GM21619 (cell line): ENCODE measurements around the gene ZNF385C.
"Not testable (repeated sequence)": the region's sequence is repeated elsewhere in the genome, so short reads cannot be mapped to it uniquely, and the experiment has no call there.

Experiments used
- ATAC-seq: cut with Tn5 transposase; IDR thresholded peaks from one replicate; pipeline ENCODE4 v1.9.1; 2021; ENCODE audit not compliant: unreplicated experiment

The ZNF385C gene, protein sequence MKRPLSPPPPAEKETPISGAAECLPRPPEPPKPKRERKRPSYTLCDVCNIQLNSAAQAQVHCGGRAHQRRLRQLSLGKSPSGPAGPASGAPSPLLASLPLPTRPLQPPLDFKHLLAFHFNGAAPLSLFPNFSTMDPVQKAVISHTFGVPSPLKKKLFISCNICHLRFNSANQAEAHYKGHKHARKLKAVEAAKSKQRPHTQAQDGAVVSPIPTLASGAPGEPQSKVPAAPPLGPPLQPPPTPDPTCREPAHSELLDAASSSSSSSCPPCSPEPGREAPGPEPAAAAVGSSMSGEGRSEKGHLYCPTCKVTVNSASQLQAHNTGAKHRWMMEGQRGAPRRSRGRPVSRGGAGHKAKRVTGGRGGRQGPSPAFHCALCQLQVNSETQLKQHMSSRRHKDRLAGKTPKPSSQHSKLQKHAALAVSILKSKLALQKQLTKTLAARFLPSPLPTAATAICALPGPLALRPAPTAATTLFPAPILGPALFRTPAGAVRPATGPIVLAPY

DNA sequence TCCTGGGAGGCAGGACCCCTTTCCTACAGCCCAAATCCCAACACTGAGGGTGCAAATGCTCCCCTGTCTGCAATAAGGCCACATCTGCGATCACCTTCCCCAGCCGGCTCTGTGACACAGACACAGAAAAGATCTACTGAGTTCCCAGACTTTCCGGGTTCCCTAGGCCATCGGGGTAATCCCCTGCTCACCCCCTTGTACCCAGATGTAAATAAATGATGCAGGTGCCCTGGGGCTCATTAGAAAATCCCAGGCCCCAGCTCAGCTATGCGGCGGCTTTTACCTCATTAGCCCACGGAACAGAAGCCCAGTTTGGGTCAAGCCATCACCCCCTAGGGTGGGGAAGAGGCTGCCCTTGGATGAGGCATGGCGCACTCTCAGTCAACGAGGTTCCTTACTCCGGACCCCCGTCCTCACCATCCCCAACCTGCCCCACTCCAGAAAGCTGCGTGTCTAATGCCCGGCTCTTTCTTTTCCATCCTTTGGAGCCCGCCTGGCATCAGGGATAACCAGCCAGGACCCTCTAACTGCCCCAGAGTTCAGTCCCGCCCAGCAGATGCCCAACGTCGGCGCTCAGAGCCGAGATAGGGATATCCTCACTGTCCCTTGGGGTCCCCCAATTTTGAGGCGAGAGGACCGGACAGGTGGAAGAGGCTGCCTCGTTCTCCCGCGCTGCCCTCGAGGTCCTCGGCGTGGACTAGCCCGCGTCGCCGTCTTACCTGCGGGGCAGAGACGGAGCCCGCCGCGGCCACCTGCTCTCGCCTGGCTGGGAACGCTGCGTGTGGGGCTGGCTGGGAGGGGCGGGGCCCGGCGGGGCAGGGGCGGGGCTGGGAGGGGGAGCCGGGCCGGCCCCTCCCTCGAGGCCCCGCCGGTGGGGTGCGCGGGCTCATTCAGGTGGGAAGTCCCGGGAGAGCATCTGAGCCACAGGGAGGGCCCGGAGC is at the start of gene ZNF385C:
ZNF385C (minus strand) TSS at position 783 of the 941 bp plus-strand sequence. CDS start 35,417 bp downstream, outside the sequence.
- no peak for ATAC-seq

DNA sequence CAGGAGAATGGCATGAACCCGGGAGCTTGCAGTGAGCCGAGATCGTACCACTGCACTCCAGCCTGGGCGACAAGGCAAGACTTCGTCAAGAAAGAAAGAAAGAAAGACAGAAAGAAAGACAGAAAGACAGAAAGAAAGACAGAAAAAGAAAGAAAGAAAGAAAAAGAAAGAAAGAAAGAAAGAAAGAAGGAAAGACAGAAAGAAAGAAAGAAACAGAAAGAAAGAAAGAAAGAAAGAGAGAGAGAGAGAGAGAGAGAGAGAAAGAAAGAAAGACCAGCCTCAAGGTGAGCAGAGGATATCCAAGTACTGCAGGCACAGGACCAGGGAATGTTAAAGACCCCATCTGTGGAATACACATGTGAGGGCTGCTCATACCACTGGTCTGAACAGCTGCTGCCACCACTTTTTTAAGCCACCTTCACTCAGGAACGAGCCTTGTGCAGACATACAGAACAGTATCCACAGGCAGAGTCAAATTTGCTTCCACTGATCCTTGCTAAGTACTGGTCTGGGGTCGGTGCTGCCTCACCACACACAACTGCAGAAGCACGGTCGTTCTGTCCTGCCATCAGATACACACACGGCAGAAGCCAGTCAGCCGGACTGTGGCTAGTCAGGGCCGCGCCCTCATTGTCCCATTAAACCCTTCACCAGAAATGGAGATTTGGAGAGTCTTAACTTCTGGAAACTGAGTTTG is 48.8 kb upstream of the ZNF385C start:
- no peak for ATAC-seq

DNA sequence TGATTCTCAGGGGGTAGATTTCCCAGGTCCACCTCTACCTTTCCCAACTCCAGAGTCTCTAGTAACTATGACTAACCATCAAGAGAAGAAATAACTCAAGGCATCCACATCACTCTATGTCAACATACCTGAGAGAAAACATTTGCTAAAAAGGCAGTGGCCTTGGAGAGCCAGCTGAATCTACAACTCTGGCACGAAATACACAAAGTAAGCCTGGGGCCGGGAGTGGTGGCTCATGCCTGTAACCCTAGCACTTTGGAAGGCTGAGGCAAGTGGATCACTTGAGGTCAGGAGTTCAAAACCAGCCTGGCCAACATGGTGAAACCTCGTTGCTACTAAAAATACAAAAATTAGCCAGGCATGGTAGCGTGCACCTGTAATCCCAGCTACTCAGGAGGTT is 44.9 kb upstream of the ZNF385C start:
- ATAC-seq, result not testable (repeated sequence)

DNA sequence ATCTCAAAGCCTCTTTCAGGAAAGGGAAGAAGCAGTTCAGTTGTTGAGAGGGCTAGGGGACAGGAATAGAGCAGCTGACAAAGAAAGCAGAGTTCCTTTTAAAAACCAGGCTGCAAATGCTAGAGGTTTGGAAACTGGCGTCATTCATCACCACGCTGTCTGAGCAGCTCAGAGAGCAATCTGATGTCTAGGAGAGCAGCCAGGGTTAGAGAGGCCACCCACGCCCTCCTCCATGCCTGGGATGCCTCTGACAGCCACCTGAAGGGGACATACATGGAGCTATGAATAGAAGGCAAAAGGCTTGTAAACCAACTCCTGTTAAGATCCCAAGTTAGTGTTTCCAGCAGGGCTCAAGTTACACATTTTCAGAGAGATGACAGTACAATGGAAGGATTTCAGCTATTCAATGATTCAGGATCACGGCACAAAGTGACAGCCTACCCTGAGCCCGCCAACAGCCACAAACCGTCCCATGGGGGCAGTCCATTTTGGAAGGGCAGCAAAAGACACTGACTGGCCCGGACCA is 44.2 kb upstream of the ZNF385C start:
- no peak for ATAC-seq

DNA sequence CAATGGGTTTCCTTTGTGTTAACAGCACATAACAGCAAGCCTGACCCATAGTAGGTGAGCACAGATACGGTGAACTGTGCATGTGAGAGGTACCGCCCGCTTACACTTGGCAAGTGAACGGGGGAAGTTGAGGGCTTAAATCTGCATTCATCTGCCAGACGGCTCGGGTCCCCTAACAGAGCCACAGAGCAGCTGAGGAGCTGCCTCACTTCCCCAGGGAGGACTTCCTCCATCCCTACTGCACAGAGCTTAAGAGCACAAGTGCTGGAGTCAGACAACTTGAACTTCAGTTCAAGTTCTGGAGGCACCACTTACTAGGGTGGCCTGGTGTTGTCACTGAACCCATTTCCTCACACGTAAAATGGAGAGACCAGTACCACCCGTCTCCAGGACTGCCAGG is 43.1 kb upstream of the ZNF385C start:
- no peak for ATAC-seq

DNA sequence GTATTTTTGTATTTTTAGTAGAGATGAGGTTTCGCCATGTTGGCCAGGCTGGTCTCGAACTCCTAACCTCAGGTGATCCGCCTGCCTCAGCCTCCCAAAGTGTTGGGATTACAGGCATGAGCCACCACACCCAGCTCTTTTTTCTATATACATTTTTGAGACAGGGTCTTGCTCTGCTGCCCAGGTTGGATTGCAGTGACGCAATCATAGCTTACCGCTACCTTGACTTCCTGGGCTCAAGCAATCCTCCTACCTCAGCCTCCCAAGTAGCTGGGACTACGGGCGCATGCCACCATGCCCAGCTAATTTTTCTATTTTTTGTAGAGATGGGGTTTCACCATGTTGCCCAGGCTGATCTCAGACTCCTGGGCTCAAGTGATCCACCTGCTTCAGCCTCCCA is 42.4 kb upstream of the ZNF385C start:
- not testable (repeated sequence) for ATAC-seq

DNA sequence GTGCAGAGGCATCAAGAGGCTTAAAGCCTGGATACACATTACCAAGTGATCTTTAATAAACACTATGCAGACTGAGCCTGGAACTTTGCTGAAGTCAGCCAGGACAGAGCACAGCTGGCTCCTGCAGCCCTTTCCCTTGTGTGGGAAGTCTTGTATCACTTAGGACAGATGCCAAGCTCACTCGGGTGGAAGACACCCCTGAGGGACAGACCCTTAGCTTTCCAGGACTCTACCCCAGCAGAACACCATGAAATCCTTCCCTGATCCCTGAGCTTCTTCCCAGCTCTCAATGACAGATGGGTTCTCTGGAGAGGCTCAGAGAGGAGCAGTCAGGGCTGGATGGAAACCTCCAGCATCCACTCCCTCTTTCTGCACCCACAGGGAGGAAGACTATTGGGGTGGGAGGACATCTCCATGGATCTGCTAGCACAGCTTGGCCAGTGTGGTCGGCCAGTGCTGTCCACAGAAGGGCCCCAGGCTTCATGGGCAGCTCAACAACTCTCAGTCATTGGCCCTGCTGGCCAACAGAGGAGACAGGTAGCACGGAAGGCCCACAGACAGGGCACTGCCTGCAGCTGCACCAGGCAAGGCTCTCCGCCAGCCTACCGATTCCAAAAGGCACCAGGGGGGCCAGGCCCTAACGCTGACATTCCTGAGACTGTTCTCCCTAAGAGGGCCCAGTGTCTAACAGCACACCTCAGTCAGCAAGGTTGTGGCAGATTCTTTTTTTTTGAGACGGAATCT is 40.6 kb upstream of the ZNF385C start:
- no peak for ATAC-seq

DNA sequence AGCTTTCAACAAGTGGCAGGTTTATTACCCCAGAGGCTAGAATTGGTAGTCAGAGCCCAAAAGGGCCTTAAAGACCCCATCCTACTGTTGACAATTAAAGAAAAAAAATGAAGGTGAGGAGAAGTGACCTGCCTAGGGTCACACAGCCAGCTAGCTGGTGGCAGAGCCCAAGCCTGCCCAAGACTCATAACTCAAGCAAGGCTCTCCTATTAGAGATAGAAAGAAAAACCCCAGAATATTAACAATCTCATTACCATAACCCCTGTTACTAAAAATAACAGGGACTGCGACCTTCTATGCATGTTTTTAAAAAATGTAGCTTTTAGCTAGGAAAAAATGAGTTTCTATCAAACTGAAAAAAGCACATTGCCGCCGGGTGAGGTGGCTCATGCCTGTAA is 38.4 kb upstream of the ZNF385C start:
- ATAC-seq, result no peak

DNA sequence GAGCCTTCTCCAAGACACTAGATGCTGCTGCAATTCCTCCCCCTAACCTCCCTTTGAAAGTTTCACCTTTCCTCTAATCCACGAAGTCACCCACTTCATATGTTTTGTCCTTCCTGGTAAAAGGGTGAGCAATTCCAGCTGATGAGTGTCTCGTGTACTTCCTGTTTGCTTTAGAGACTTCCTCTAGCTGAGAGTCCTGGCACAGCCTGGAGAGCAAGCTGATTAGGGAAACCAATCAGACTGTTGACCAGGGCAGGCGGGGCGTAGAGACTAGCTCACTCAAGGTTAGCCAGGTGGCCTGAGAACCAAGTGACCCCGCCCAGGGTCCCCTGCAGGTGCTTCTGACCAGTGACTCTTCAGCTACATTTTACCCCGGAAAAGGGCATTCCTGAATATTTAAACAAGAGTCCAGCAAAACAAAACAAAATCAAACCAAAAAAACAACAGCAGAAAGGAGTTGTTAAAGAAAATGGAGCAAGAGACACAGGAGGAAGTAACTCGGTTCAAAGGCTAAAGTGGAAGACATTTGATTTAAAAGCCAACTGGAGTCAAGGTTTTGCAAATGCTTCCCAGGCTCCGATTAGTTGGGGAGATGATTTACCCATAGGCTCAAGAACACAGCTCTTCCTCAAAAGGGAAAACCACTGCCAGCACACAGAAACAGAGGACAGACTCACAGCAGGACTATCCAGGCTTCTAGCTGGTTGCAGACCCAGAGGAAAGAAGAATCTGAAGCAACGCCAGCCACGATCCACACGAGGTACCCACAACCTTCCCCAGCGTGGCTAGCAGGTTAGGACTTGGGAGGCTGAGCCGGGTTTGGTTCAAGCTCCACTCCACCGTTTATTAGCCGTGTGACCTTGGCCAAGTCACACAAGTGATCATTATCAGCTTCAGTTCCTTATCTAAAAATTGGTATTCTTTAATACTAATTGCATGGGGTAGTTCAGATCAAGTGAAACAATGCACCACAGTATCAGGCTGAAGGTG is 37.7 kb upstream of the ZNF385C start:
- no peak for ATAC-seq

DNA sequence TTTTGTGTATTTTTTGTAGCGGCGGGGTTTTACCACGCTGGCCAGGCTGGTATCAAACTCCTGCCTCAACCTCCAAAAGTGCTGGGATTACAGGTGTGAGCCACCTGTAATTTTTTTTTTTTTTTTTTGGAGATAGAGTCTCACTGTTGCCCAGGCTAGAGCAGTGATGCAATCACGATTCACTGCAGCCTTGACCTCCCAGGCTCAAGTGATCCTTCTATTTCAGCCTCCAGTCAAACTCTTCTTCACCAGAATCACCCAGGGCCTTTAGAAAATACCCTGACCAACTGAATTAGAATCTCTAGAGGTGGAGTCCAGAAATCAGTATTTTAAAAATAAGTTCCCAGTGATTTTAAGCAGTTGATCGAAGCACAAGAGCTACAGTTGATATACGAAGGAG is 36.9 kb upstream of the ZNF385C start:
- ATAC-seq, result no peak

DNA sequence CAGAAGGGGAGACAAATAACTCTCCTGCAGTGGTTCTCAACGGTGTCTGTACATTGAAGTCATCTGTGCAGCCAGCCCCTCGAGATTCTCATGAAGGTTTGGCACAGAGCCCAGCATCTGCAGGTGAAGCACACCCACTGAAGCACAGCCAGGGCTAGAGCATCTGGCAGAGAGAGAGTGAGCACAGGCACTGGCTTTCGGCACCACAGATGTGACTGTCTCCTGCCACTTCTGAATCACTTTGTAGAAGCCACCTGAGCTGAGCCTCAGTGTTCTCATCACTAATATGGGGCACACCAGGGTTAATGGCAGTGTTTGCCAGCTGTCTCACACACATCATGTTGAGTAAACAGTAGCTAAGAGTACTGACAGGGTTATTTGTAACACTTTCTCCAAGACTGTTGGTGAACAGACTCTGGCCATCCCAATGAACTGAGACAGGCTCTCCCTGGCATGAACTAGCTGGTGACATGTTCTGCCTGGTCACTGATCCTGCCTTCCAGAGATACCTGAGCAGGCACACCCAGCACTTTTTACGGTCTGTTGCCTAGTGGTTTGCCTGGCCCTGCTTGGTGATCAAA is 35.3 kb upstream of the ZNF385C start:
- no peak for ATAC-seq

DNA sequence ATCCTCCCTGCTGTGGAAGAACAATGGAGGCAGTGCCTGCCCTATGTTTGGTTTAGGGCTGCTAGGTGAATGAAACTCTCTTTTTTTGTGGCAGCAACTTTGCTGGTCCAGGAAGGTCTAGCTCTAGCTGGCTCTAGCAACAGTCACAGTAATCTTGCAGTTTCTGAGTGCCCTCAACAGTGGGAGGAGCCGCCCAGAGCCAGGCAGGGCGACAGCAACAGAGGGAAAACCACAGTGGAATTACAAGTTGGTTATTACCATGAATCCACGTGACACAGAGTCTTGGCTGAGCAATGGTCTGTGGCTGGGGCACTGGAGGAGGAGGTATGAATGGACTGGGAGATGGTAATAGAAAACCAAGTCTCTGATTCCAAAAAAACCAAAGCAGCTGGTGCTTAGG is 34.7 kb upstream of the ZNF385C start:
- no peak for ATAC-seq

DNA sequence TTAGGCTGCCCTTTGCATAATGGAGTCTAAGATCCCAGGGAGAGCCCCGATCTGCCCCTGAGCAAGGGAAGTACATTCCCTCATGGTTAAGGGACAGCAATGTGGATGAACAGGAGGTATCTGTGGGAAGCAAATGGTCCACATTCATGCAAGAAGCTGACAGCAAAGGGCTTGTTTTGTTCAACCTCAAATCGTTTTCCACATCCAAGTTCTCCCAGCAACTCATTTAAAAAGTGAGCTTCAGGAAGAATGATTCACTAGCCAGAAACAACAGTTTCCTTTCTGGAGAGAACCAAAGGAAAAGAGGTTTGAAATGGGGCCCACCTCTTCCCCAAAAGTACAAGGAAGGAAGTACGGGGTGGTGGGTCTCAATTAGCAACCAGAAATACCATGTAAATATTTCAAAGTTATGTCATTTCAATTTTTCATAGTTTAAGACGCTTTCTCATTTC is 33.7 kb upstream of the ZNF385C start:
- no peak for ATAC-seq

DNA sequence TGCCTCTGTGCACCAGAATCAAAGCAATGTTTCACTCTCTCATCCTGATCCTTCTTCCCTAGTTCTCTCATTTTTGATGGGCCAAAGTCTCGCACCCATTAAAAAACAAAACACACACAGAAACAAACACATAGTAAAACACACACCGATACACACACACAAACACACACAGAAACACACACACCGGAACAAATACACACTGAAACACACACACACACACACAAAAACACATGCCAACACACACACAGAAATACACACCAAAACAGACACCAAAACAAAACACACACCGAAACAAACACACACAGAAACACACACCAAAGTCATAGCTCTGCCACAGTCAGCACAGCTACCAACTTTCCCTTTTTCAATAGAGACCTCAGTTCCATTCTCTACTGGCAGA is 33.0 kb upstream of the ZNF385C start:
- ATAC-seq, result no peak

DNA sequence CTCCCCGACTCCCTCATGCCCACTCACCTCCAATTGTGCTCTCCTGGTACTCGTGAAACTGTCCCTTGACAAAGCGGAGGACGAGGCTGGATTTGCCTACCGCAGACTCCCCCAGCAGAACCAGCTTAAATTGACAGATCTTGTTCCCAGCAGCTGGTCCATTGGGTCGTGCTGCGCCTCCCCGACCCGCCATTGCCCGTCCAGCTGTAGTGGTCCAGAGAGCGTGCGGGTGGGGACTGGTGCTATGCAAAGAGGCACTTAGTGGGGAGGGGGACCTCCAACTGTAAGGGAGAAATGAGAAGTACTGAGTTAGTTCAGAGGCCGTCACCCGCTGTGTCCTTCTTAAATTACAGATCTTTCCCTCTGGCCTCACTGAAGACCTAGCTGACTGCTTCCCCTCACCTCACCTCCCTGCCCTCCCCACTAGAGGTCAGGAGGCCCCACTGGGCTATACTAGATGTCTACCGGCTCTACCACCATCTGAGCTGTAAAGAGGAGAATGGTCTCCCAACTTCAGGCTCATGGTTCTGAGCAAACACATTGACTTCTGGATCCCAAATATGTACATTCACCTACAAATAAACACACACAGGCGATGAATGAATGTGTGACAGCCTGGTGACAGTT is 32.1 kb upstream of the ZNF385C start:
- no peak for ATAC-seq

DNA sequence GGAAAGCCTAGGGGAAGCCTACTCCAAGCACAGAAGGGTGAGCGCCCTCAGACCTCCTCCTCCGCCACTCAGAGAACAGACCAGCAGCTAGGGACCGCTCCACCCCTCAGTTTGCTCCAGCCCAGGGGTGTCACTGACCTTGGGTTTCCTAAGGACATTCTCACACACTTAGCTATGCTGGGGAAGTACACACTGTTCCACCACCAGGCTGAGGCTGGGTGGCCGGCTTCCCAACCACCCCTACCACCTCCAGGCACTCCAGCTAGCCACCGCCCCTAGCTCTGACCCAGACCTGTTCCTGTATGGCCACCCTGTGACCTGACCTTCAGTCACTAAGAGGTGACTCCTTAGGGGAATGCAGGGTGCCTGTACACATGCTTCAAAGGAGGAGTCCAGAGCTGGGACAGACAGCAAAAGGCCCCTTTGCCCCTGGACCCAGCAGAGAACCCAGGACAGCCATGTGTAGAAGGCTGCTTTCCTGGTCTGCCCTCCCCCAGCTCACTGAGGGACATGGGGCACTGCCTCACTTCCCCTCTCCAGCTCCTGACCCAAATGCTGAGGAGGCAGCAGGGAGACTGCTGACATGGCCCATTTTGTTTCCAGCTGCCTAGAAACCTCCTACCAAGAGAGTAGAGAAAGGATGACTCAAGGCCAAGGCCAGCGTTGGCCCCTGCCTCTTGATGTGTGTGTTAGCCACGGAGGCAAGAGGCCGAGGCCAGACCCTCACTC is 31.0 kb upstream of the ZNF385C start:
- ATAC-seq, result no peak

DNA sequence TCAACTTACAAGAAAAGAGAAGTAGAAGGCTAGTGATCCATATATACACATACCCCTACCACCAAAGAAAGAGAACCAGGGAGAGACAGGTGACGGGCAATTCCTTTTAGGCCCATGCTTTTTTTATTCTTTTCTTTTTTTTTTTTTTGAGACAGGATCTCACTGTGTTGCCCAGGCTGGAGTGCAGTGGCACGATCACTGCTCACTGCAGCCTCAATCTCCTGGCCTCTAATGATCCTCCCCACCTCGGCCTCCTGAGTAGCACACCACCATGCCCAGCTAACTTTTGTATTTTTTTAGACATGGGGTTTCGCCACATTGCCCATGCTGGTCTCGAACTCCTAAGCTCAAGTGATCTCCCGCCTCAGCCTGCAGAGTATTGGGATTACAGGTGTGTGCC is 29.1 kb upstream of the ZNF385C start:
- no peak for ATAC-seq
